OCI-LY7 (cell line): ENCODE results near the gene IBTK. TPM values are rescaled to one million over a fixed set of nuclear protein-coding genes. Genes with fewer than 3 reads are reported as not detected.
A peak's percentile ranks its signal among the peaks of the same experiment; 100 is the strongest.
"Not testable (repeated sequence)": the region's sequence is repeated elsewhere in the genome, so short reads cannot be mapped to it uniquely, and the experiment has no call there.

ENCODE experiments used
- Bru-seq: library from RNA; stranded (reverse); fragments of 400-500 nt; gene quantifications from one replicate; lab custom pipeline; 2021; lab: Mats Ljungman, UMichigan
- BruChase-seq, 2 experiments: library from RNA; stranded (reverse); fragments of 400-500 nt; gene quantifications; one replicate each; lab custom pipeline; 2021; lab: Mats Ljungman, UMichigan
- BruUV-seq: library from RNA; stranded (reverse); fragments of 400-500 nt; replicated peaks from 2 replicates; lab custom pipeline; 2021; lab: Mats Ljungman, UMichigan
- CTCF ChIA-PET: fragments of 300-600 bp; sonication (Branson Sonifier 250); formaldehyde crosslinking; loops from one replicate; lab custom pipeline; 2022; ENCODE audit warnings: antibody characterized with exemption; ENCODE audit not compliant: unreplicated experiment; lab: Charles Lee
- POLR2A ChIA-PET: fragments of 300-600 bp; sonication (Branson Sonifier 250); formaldehyde crosslinking; loops from one replicate; lab custom pipeline; 2022; ENCODE audit warnings: antibody characterized with exemption; lab: Charles Lee
- DNase-seq: peaks from one replicate; pipeline ENCODE4 v3.0.0-alpha.2; 2015; ENCODE audit warnings: low spot score
- H2AFZ ChIP-seq: fragments of 200-600 bp; sonication (generic), shearing (Covaris generic); 2 replicates; pipeline ENCODE4 v1.6.1; 2014; ENCODE audit warnings: mild to moderate bottlenecking, antibody characterized with exemption, low read length, moderate library complexity
- H3K27ac ChIP-seq: fragments of 200-600 bp; sonication (generic); 2 replicates; pipeline ENCODE4 v1.5.1; 2014; ENCODE audit warnings: mixed run types, low read depth, mild to moderate bottlenecking, moderate library complexity, low read length, inconsistent platforms; ENCODE audit not compliant: poor library complexity, severe bottlenecking
- H3K36me3 ChIP-seq: fragments of 200-600 bp; sonication (generic); 2 replicates; pipeline ENCODE4 v1.6.1; 2014; ENCODE audit warnings: mild to moderate bottlenecking, antibody characterized with exemption, low read length, moderate library complexity, mixed read lengths; ENCODE audit not compliant: insufficient read depth
- H3K4me1 ChIP-seq: fragments of 200-600 bp; sonication (generic); 2 replicates; pipeline ENCODE4 v1.5.1; 2014; ENCODE audit warnings: mild to moderate bottlenecking, low read length; ENCODE audit not compliant: insufficient read depth, poor library complexity, severe bottlenecking
- H3K4me2 ChIP-seq: fragments of 200-600 bp; sonication (generic); 2 replicates; pipeline ENCODE4 v1.6.1; 2014; ENCODE audit warnings: mild to moderate bottlenecking, low read length
- H3K4me3 ChIP-seq: fragments of 200-600 bp; sonication (generic); 2 replicates; pipeline ENCODE4 v1.5.1; 2014; ENCODE audit warnings: mild to moderate bottlenecking, low read depth, low read length; ENCODE audit not compliant: poor library complexity, severe bottlenecking
- H3K79me2 ChIP-seq: fragments of 200-600 bp; sonication (generic); 2 replicates; pipeline ENCODE4 v1.6.1; 2016; ENCODE audit warnings: low read depth, mild to moderate bottlenecking, low read length, moderate library complexity, mixed read lengths; ENCODE audit not compliant: insufficient read depth
- H3K9me2 ChIP-seq: fragments of 200-600 bp; sonication (generic); 2 replicates; pipeline ENCODE4 v1.6.1; 2016; ENCODE audit warnings: mild to moderate bottlenecking, low read length, mixed read lengths; ENCODE audit not compliant: insufficient read depth
- H3K9me3 ChIP-seq: fragments of 200-600 bp; sonication (generic); 2 replicates; pipeline ENCODE4 v1.6.1; 2014; ENCODE audit warnings: mild to moderate bottlenecking, mixed run types, low read length, mixed read lengths
- H4K20me1 ChIP-seq: fragments of 200-600 bp; sonication (generic); 2 replicates; pipeline ENCODE4 v1.6.1; 2014; ENCODE audit warnings: mild to moderate bottlenecking, antibody characterized with exemption, low read length, moderate library complexity, mixed read lengths; ENCODE audit not compliant: insufficient read depth
- EZH2phosphoT487 ChIP-seq: fragments of 200-600 bp; sonication (generic); IDR thresholded peaks from 2 replicates; pipeline ENCODE4 v1.6.1; 2018; ENCODE audit warnings: low read depth, borderline replicate concordance, mild to moderate bottlenecking, mixed run types, antibody characterized with exemption, low read length, moderate library complexity, mixed read lengths
- intact Hi-C: fragments of 100-400 bp; cut with micrococcal nuclease; formaldehyde crosslinking; loops from one replicate; pipeline ENCODE4 v1.10.0; 2022; ENCODE audit not compliant: unreplicated experiment
- long read RNA-seq: library from polyadenylated mRNA; stranded (forward); transcript quantifications from one replicate; pipeline ENCODE4 v2.0.0, GENCODE V29; 2022
- total RNA-seq, 2 experiments: library from RNA; depleted of rRNA in 1 of 2; stranded (reverse); fragments of >200 nt in 1 of 2; shearing (Covaris generic) in 1 of 2; gene quantifications; 2 replicates each; pipeline ENCODE4 v1.2.3, GENCODE V29; 2014 to 2022
- TF ChIP-seq, protein P1 (sequence below): fragments of 200-600 bp; sonication (generic); conservative IDR thresholded peaks from 2 replicates; pipeline ENCODE4 v1.5.1; 2014; ENCODE audit warnings: mild to moderate bottlenecking, antibody characterized with exemption, low read length, moderate library complexity, mixed read lengths

Gene IBTK, protein sequence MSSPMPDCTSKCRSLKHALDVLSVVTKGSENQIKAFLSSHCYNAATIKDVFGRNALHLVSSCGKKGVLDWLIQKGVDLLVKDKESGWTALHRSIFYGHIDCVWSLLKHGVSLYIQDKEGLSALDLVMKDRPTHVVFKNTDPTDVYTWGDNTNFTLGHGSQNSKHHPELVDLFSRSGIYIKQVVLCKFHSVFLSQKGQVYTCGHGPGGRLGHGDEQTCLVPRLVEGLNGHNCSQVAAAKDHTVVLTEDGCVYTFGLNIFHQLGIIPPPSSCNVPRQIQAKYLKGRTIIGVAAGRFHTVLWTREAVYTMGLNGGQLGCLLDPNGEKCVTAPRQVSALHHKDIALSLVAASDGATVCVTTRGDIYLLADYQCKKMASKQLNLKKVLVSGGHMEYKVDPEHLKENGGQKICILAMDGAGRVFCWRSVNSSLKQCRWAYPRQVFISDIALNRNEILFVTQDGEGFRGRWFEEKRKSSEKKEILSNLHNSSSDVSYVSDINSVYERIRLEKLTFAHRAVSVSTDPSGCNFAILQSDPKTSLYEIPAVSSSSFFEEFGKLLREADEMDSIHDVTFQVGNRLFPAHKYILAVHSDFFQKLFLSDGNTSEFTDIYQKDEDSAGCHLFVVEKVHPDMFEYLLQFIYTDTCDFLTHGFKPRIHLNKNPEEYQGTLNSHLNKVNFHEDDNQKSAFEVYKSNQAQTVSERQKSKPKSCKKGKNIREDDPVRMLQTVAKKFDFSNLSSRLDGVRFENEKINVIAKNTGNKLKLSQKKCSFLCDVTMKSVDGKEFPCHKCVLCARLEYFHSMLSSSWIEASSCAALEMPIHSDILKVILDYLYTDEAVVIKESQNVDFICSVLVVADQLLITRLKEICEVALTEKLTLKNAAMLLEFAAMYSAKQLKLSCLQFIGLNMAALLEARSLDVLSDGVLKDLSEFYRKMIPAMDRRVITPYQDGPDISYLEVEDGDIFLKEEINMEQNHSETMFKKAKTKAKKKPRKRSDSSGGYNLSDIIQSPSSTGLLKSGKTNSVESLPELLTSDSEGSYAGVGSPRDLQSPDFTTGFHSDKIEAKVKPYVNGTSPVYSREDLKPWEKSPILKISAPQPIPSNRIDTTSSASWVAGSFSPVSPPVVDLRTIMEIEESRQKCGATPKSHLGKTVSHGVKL (N-terminal part only)
- total RNA-seq (2014; rRNA removed; shearing (Covaris generic)) (16.6 and 18.6 TPM in 2 replicates), total RNA-seq (2022) (31.0 and 33.8 TPM in 2 replicates), Bru-seq, nascent RNA (percentile 87 among the genes with signal in this experiment), BruChase-seq, experiment 1, labeled RNA remaining after a 6-hour chase (percentile 76 among the genes with signal in this experiment), BruChase-seq, experiment 2, labeled RNA remaining after a 2-hour chase (percentile 82 among the genes with signal in this experiment)
- long read RNA-seq, full-length matches to known transcripts = 23 of 44 reads
- long read RNA-seq, partial matches to known transcripts = 8 of 44 reads
- long read RNA-seq, other reads (novel, unspliced or antisense) = 13 of 44 reads

DNA sequence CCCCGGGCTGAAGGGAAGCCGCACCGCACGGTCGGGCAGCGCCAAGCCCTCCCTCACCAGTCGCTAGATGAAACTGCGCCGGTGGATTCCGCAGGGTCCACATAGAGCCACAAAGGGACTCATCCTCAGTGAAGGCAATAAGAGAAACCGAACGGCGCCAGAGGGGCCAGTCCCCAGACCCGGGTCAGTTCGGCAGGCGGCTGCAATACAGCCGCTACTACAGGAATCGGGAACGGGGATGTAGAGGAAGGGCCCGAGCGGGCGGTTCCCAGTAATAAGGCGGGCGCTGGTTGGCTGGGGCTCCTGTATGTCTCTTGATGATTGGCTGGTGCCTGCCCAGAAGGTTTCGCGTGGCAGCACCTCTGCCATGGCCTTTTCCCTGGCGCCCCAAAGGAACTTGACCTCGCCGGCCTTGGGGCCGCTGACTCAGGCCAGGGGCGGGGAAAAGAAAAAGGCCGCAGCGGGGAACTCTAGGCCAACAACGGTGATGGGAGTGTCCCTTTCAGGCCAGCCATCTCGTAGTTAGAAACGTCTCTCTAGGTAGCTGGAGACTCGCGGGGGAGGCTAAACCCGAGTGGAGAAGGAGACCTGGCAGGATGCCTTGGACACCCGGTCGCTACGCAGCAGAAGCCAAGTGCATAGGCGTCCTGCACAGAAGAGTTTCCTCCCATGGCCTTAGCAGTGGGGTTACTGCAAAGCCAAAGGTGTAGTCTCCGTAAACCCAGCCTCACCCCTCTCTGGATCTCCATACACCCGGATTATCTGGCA is at the start of gene IBTK:
IBTK (minus strand) TSS at position 240 of the 768 bp plus-strand sequence. CDS start 7,258 bp downstream, outside the sequence.
- no peaks in the 10 kb centered on the region for H4K20me1 ChIP-seq
- H3K9me2 ChIP-seq = no peaks in the 10 kb centered on the region
- H3K4me1 ChIP-seq = peaks cover 26% of the 10 kb centered on the region
- no peak for TF ChIP-seq EZH2phosphoT487
- TF ChIP-seq, protein P1, sequence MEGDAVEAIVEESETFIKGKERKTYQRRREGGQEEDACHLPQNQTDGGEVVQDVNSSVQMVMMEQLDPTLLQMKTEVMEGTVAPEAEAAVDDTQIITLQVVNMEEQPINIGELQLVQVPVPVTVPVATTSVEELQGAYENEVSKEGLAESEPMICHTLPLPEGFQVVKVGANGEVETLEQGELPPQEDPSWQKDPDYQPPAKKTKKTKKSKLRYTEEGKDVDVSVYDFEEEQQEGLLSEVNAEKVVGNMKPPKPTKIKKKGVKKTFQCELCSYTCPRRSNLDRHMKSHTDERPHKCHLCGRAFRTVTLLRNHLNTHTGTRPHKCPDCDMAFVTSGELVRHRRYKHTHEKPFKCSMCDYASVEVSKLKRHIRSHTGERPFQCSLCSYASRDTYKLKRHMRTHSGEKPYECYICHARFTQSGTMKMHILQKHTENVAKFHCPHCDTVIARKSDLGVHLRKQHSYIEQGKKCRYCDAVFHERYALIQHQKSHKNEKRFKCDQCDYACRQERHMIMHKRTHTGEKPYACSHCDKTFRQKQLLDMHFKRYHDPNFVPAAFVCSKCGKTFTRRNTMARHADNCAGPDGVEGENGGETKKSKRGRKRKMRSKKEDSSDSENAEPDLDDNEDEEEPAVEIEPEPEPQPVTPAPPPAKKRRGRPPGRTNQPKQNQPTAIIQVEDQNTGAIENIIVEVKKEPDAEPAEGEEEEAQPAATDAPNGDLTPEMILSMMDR = no peak
- CTCF ChIA-PET = no interaction called here
- POLR2A ChIA-PET = interaction anchor here (0.6 to 1.8 kb wide), 7 partner anchors 9 to 820 kb away, joined by 3 to 10 read pairs (median 4); partner anchors contain the start of genes DOP1A and UBE3D
- peak within 1 kb of the TSS; percentile 40 for H3K27ac ChIP-seq
- peaks cover 41% of the 10 kb centered on the region for H3K79me2 ChIP-seq
- H3K9me3 ChIP-seq = no peaks in the 10 kb centered on the region
- H2AFZ ChIP-seq = peak within 1 kb of the TSS; percentile 95
- DNase-seq = peak; percentile 91
- H3K4me3 ChIP-seq = peak within 1 kb of the TSS; percentile 86
- BruUV-seq = no TSS peak
- H3K36me3 ChIP-seq = peaks cover 21% of the 10 kb centered on the region
- intact Hi-C loops = loop anchor here (2.0 to 5.0 kb wide), 3 partner anchors 17 to 945 kb away; partner anchors contain the start of genes DOP1A, PGM3, RWDD2A and UBE3D
- H3K4me2 ChIP-seq = peak within 1 kb of the TSS; percentile 82

DNA sequence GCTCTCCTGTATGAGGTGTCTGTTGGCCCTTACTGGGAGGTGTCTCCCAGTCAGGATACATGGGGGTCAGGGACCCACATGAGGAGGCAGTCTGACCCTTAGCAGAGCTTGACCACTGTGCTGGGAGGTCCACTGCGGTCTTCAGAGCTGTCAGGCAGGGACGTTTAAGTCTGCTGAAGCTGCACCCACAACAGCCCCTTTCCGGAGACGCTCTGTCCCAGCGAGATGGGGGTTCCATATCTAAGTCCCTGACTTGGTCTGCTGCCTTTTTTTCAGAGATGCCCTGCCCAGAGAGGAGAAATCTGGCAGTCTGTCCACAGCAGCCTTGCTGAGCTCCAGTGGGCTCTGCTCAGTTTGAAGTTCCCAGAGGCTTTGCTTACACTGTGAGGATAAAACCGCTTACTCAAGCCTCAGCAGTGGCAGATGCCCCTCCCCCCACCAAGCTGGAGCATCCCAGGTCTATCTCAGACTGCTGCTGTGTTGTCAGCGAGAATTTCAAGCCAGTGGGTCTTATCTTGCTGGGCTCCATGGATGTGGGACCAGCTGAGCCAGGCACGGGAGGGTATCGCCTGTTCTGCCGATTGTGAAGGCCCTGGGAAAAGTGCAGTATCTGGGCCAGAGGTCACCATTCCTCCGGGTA is 36.3 kb upstream of the IBTK start:
- CTCF ChIA-PET = interaction anchor here (0.6 kb wide), 1 partner anchor 13 kb away, joined by 3 read pairs; no protein-coding TSS in a partner anchor
- no peaks in the 10 kb centered on the region for H4K20me1 ChIP-seq
- no peak overlapping the region for H3K27ac ChIP-seq
- no peaks in the 10 kb centered on the region for H3K4me1 ChIP-seq
- no peak overlapping the region for H2AFZ ChIP-seq
- DNase-seq = no peak
- no TSS peak for BruUV-seq
- TF ChIP-seq, protein P1 = no peak
- no peak for TF ChIP-seq EZH2phosphoT487
- POLR2A ChIA-PET = no interaction called here
- intact Hi-C loops = no loop called here
- H3K4me3 ChIP-seq = no peak overlapping the region
- H3K36me3 ChIP-seq = no peaks in the 10 kb centered on the region
- no peaks in the 10 kb centered on the region for H3K79me2 ChIP-seq
- no peak overlapping the region for H3K4me2 ChIP-seq
- H3K9me3 ChIP-seq = no peaks in the 10 kb centered on the region
- no peaks in the 10 kb centered on the region for H3K9me2 ChIP-seq

DNA sequence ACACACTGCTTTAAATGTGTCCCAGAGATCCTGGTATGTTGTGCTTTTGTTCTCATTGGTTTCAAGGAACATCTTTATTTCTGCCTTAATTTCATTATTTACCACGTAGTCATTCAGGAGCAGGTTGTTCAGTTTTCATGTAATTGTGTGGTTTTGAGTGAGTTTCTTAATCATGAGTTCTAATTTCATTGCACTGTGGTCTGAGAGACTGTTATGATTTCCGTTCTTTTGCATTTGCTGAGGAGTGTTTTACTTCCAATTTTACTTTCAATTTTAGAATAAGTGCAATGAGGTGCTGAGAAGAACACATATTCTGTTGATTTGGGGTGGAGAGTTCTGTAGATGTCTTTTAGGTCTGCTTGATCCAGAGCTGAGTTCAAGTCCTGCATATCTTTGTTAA is 34.0 kb upstream of the IBTK start:
- BruUV-seq, DNase-seq, H3K79me2 ChIP-seq, H3K9me3 ChIP-seq, POLR2A ChIA-PET, H3K4me3 ChIP-seq, H3K36me3 ChIP-seq, CTCF ChIA-PET, H3K4me2 ChIP-seq, H3K4me1 ChIP-seq, H3K9me2 ChIP-seq, intact Hi-C loops, H3K27ac ChIP-seq, H2AFZ ChIP-seq, H4K20me1 ChIP-seq: not testable (repeated sequence)
